GM13977 (cell line): ENCODE results near the gene PLEKHN1.
A peak's percentile ranks its signal among the peaks of the same experiment; 100 is the strongest.

Experiments
- DNase-seq: peaks from one replicate; pipeline ENCODE4 v3.0.0; 2012; ENCODE audit warnings: low spot score
- CTCF ChIP-seq: IDR thresholded peaks from 2 replicates; pipeline ENCODE4 v1.5.1; 2012; ENCODE audit warnings: mild to moderate bottlenecking, control low read depth; ENCODE audit not compliant: insufficient read depth; ENCODE audit errors: extremely low read depth, missing control alignments
- in situ Hi-C: fragments of 300-500 bp; cut with MboI; formaldehyde crosslinking; loops from one replicate; pipeline ENCODE4 v1.12.0; 2022; ENCODE audit warnings: low sequenced_read_pairs, low pct_unique_long_range_greater_than_20kb, mixed read lengths, inconsistent platforms; ENCODE audit not compliant: unreplicated experiment

The PLEKHN1 gene

GRCh38 chr1:954927-955326, 11.4 kb upstream of the PLEKHN1 start:
- TF ChIP-seq CTCF, result no peak
- in situ Hi-C loops, result no loop called here
- no peak for DNase-seq

- TF ChIP-seq CTCF, result no peak
- DNase-seq, result no peak
- in situ Hi-C loops, result no loop called here
Observed at GRCh38 chr1:955474-955873, 10.8 kb upstream of the PLEKHN1 start.

GRCh38 chr1:956636-957035, 9.6 kb upstream of the PLEKHN1 start:
- in situ Hi-C loops, result no loop called here
- DNase-seq, result no peak
- TF ChIP-seq CTCF, result no peak

- TF ChIP-seq CTCF, result no peak
- peak; percentile 98 for DNase-seq
- in situ Hi-C loops, result no loop called here
Observed at GRCh38 chr1:958823-959730, 7.2 kb upstream of the PLEKHN1 start, which contains the start of gene NOC2L. TSS of gene NOC2L (minus strand) at chr1:959256. CDS start at chr1:959240, 16 bp downstream.

- in situ Hi-C loops, result no loop called here
- no peak for TF ChIP-seq CTCF
- no peak for DNase-seq
Observed at GRCh38 chr1:959731-960362, 6.4 kb upstream of the PLEKHN1 start.

GRCh38 chr1:960363-961131, 5.7 kb upstream of the PLEKHN1 start, which contains the start of gene KLHL17:
TSS of gene KLHL17 (plus strand) at chr1:960584. CDS start at chr1:960694, 110 bp downstream.
- peak; percentile 95 for DNase-seq
- in situ Hi-C loops, result no loop called here

More at GRCh38 chr1:960363-961131, 5.7 kb upstream of the PLEKHN1 start, which contains the start of gene KLHL17:
- TF ChIP-seq CTCF, result no peak
